HL-60 (cell line): ENCODE results near the gene AXIN1.

Experiments
- CTCF ChIP-seq: IDR thresholded peaks from one replicate; pipeline ENCODE4 v1.5.1; 2011; ENCODE audit warnings: low read length, control low read depth, inconsistent platforms; ENCODE audit not compliant: insufficient read depth
- REST ChIP-seq: IDR thresholded peaks from 2 replicates; pipeline ENCODE4 v1.6.1; 2012; ENCODE audit warnings: low read depth; ENCODE audit not compliant: insufficient replicate concordance

GRCh38 chr16:297832-298231 lies 54.7 kb downstream of the AXIN1 start:
- no peak for TF ChIP-seq CTCF
- no peak for TF ChIP-seq REST
